DND-41 (cell line): Measurements from ENCODE around the gene LMBR1L.

ENCODE experiments used
- ATAC-seq: fragments of 200-7000 bp; cut with Tn5 transposase; 3 replicates; pipeline ENCODE4 v1.9.1; 2021; ENCODE audit warnings: low read depth; ENCODE audit not compliant: insufficient read depth
- DNase-seq: peaks from one replicate; pipeline ENCODE4 v3.0.0-alpha.2; 2020
- H2AFZ ChIP-seq: 2 replicates; pipeline ENCODE4 v1.6.0; 2012; ENCODE audit warnings: low read depth, low read length
- H3K27ac ChIP-seq: 2 replicates; pipeline ENCODE4 v1.5.1; 2012; ENCODE audit warnings: low read length, inconsistent platforms
- H3K27me3 ChIP-seq: fragments of 200-600 bp; sonication (generic); 2 replicates; pipeline ENCODE4 v1.6.0; 2012; ENCODE audit warnings: low read length, mild to moderate bottlenecking, inconsistent platforms; ENCODE audit not compliant: insufficient read depth, poor library complexity
- H3K36me3 ChIP-seq: 2 replicates; pipeline ENCODE4 v1.5.1; 2012; ENCODE audit warnings: low read length, inconsistent platforms; ENCODE audit not compliant: insufficient read depth
- H3K4me1 ChIP-seq: 2 replicates; pipeline ENCODE4 v1.5.1; 2012; ENCODE audit warnings: mild to moderate bottlenecking, low read length; ENCODE audit not compliant: insufficient read depth
- H3K4me2 ChIP-seq: 2 replicates; pipeline ENCODE4 v1.6.0; 2012; ENCODE audit warnings: mild to moderate bottlenecking, moderate library complexity, low read length, inconsistent platforms; ENCODE audit not compliant: insufficient read depth
- H3K4me3 ChIP-seq, 2 experiments: fragments of 200-600 bp in 1 of 2; shearing (Covaris generic) in 1 of 2; 2 replicates each; pipeline ENCODE4 v1.5.1; 2012 to 2016; ENCODE audit warnings: inconsistent platforms in 2 of 2, low read length in 2 of 2, mild to moderate bottlenecking in 2 of 2, low read depth in 1 of 2, moderate library complexity in 1 of 2
- H3K79me2 ChIP-seq: 2 replicates; pipeline ENCODE4 v1.6.0; 2012; ENCODE audit warnings: low read length, inconsistent platforms; ENCODE audit not compliant: insufficient read depth
- H3K9ac ChIP-seq: 2 replicates; pipeline ENCODE4 v1.6.0; 2012; ENCODE audit warnings: low read depth, mild to moderate bottlenecking, inconsistent platforms, low read length, moderate library complexity
- H3K9me3 ChIP-seq: 2 replicates; pipeline ENCODE4 v1.5.1; 2012; ENCODE audit warnings: low read length, moderate library complexity, mild to moderate bottlenecking, inconsistent platforms; ENCODE audit not compliant: insufficient read depth, severe bottlenecking
- H4K20me1 ChIP-seq: 2 replicates; pipeline ENCODE4 v1.6.0; 2012; ENCODE audit warnings: low read length; ENCODE audit not compliant: insufficient read depth
- EZH2 ChIP-seq: IDR thresholded peaks from 3 replicates; pipeline ENCODE4 v1.6.1; 2012; ENCODE audit warnings: borderline replicate concordance, low read depth, mild to moderate bottlenecking, moderate library complexity, low read length, inconsistent platforms; ENCODE audit not compliant: severe bottlenecking
- TF ChIP-seq, protein P1 (sequence below): IDR thresholded peaks from 2 replicates; pipeline ENCODE4 v1.5.1; 2012; ENCODE audit warnings: borderline replicate concordance, low read length, moderate library complexity, mild to moderate bottlenecking; ENCODE audit not compliant: poor library complexity, severe bottlenecking; ENCODE audit errors: extremely low read depth

The LMBR1L gene

DNA sequence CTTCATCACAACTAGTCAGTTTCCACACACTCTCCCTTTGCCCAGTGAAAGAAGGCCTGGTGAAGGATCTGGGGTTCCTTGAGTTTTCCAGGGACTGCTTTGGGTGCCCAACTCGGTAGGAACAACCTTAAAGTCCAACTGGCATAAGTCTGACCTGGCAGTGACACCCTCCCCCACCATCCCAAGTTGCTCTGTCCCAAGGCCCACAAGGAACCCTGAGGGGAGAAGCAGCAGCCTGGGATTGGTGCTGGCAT is 51.7 kb downstream of the LMBR1L start:
- Histone ChIP-seq H3K79me2 (peaks cover 78% of the 10 kb centered on the region), H3K4me3 (peak overlapping the region; percentile 84 to 96), H4K20me1 (peaks cover 55% of the 10 kb centered on the region), H3K9me3 (no peaks in the 10 kb centered on the region), H3K36me3 (peaks cover 55% of the 10 kb centered on the region), H3K4me1 (peaks cover 67% of the 10 kb centered on the region), H3K27me3 (no peaks in the 10 kb centered on the region), H3K4me2 (peak overlapping the region; percentile 99), H2AFZ (no peak overlapping the region), H3K9ac (peak overlapping the region; percentile 99), H3K27ac (peak overlapping the region; percentile 100)
- TF ChIP-seq, protein P1, sequence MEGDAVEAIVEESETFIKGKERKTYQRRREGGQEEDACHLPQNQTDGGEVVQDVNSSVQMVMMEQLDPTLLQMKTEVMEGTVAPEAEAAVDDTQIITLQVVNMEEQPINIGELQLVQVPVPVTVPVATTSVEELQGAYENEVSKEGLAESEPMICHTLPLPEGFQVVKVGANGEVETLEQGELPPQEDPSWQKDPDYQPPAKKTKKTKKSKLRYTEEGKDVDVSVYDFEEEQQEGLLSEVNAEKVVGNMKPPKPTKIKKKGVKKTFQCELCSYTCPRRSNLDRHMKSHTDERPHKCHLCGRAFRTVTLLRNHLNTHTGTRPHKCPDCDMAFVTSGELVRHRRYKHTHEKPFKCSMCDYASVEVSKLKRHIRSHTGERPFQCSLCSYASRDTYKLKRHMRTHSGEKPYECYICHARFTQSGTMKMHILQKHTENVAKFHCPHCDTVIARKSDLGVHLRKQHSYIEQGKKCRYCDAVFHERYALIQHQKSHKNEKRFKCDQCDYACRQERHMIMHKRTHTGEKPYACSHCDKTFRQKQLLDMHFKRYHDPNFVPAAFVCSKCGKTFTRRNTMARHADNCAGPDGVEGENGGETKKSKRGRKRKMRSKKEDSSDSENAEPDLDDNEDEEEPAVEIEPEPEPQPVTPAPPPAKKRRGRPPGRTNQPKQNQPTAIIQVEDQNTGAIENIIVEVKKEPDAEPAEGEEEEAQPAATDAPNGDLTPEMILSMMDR: no peak
- TF ChIP-seq EZH2: no peak
- DNase-seq: no peak
- ATAC-seq: no peak

DNA sequence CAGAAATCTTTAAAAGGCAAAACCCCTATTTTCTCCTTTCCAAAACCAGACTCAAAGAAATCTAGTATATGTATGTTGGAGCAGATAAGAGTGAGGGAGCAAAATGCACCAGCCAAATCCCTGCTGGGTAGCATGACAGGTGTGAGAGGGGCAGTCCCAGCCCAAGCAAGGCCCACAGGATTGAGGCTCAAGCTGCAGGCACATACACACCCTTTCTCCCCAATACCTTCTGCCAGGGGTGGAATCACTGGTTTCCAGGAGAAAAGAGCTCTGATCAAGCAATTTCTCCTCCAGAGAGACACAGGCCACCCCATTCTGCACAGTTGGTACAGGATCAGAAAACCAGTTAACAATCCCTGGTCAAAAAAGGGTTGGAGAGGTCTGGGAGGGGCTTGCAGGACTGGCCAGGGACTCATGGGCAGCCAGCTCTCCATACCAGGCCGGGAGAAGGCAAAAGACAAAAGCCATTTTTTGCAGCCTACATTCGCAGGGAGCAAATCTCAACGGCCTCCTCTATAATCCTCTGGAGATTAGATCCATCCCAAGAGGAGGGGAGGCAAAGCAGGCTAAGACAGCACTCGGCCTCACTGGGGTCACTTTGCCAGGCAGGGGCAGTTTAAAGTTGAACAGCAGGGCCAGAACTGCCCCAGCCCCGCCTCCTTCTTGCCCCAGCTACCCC is 52.1 kb downstream of the LMBR1L start:
- peaks cover 82% of the 10 kb centered on the region for H3K79me2 ChIP-seq
- no peaks in the 10 kb centered on the region for H3K27me3 ChIP-seq

DNA sequence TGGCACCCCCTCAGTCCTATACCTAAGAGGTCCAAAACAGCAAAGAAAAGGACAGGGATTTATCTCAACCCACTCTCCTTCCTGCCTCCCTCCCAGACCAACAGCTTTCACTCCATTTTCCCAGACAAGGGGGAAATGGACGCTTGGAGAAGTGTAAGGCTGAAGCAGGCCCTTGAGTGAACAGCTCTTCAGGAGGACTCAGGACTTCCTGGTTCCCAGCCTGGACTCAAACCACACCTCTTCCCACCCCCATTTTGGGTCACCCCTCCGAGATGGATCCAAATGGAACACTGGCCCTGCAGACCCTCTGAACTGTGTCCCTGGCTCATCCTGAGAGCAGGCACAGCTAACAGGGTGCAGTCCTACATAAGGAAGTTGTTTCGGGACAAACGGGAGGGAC is 52.8 kb downstream of the LMBR1L start:
- H4K20me1 ChIP-seq: peaks cover 66% of the 10 kb centered on the region
- no peak for DNase-seq
- no peak for TF ChIP-seq EZH2
- TF ChIP-seq, protein P1: no peak

More for the DNA sequence above, 52.1 kb downstream of the LMBR1L start:
- Histone ChIP-seq H3K9me3 (no peaks in the 10 kb centered on the region), H2AFZ (no peak overlapping the region), H3K36me3 (peaks cover 60% of the 10 kb centered on the region), H3K4me2 (peak overlapping the region; percentile 99), H3K27ac (peak overlapping the region; percentile 100), H3K9ac (peak overlapping the region; percentile 99), H4K20me1 (peaks cover 60% of the 10 kb centered on the region), H3K4me3 (peak overlapping the region; percentile 84 to 96), H3K4me1 (peaks cover 64% of the 10 kb centered on the region)
- DNase-seq: no peak
- no peak for TF ChIP-seq EZH2
- TF ChIP-seq, protein P1: no peak
- ATAC-seq: no peak

More for the DNA sequence above, 52.8 kb downstream of the LMBR1L start:
- Histone ChIP-seq H3K79me2 (peaks cover 88% of the 10 kb centered on the region), H3K9ac (peak overlapping the region; percentile 99), H3K4me2 (peak overlapping the region; percentile 99), H3K27ac (peak overlapping the region; percentile 100), H3K36me3 (peaks cover 66% of the 10 kb centered on the region), H3K9me3 (no peaks in the 10 kb centered on the region), H3K4me1 (peaks cover 64% of the 10 kb centered on the region), H3K4me3 (peak overlapping the region; percentile 84 to 96), H3K27me3 (no peaks in the 10 kb centered on the region), H2AFZ (no peak overlapping the region)
- ATAC-seq: no peak
